Right lobe of liver (tissue), 6 donors: ENCODE data around the gene CDH13. TPM values are rescaled to one million over a fixed set of nuclear protein-coding genes. Genes with fewer than 3 reads are reported as not detected.

Source experiments
- ATAC-seq, 4 donors: fragments of 200-7000 bp; cut with Tn5 transposase; one replicate each; pipeline ENCODE4 v1.9.1; 2020; ENCODE audit warnings: mild to moderate bottlenecking in 4 of 4, moderate library complexity in 4 of 4
- DNase-seq, 3 donors: peaks; one replicate each; pipeline ENCODE4 v3.0.0-alpha.2; 2020
- H3K27ac ChIP-seq, 3 donors: fragments of 200-600 bp; one replicate each; pipeline ENCODE4 v1.8.0; 2022
- H3K27me3 ChIP-seq, 2 donors: fragments of 200-600 bp; one replicate each; pipeline ENCODE4 v1.8.0; 2022
- H3K36me3 ChIP-seq, 4 donors: fragments of 200-600 bp; sonication (generic) in 1 of 4; one replicate each; pipeline versions ENCODE4 v1.5.1 to v1.8.0; 2017 to 2022; ENCODE audit warnings: control low read depth in 1 of 4
- H3K4me1 ChIP-seq, 4 donors: fragments of 200-600 bp; sonication (generic) in 1 of 4; one replicate each; pipeline versions ENCODE4 v1.5.1 to v1.8.0; 2017 to 2022; ENCODE audit warnings: control low read depth in 1 of 4
- H3K4me3 ChIP-seq, 3 donors: fragments of 200-600 bp; one replicate each; pipeline ENCODE4 v1.8.0; 2022
- H3K9me3 ChIP-seq, 4 donors: fragments of 200-600 bp; sonication (generic) in 1 of 4; one replicate each; pipeline versions ENCODE4 v1.5.1 to v1.8.0; 2017 to 2022; ENCODE audit warnings: control low read depth in 1 of 4
- CTCF ChIP-seq, 4 donors: fragments of 200-600 bp in 3 of 4; fragments of 450-650 bp in 1 of 4; IDR thresholded peaks; one replicate each; pipeline versions ENCODE4 v1.5.1 to v1.8.0; 2016 to 2022; ENCODE audit warnings: antibody characterized with exemption in 4 of 4, mild to moderate bottlenecking in 2 of 4
- POLR2A ChIP-seq: fragments of 450-650 bp; IDR thresholded peaks from one replicate; pipeline ENCODE4 v1.6.1; 2017; ENCODE audit warnings: antibody characterized with exemption, mild to moderate bottlenecking
- WGBS: methylation state at CpG from one replicate; pipeline ENCODE4 v1.1.6; 2018; ENCODE audit warnings: low coverage, low lambda C conversion rate; ENCODE audit not compliant: insufficient coverage; ENCODE audit errors: missing lambda C conversion rate; 5-methylcytosine and 5-hydroxymethylcytosine counted together
- intact Hi-C, 2 donors: fragments of 100-400 bp; cut with DNase I; formaldehyde crosslinking; loops; one replicate each; pipeline versions ENCODE4 v1.11.2 to v1.14.1; 2022
- total RNA-seq, 6 experiments: library from RNA; depleted of rRNA in 2 of 6; stranded (reverse); fragments of >200 nt in 2 of 6; fragmentation: NEBNext Ultra II Directional in 3 of 6; extraction: Animal tissue kit (Norgen Biotek cat#: 25700) in 3 of 6; gene quantifications; one replicate each; pipeline versions ENCODE4 v1.1.0 to v1.2.4, GENCODE V29; 2016 to 2023
- donor health status: DM: no; HTN: yes; CAD: no.
- donor health status: DM: no; HTN: no; CAD: no.
- donor health status: DM: no; HTN: no; CAD: no.
- donor health status: DM: no; HTN: yes; CAD: no.
- donor health status: DM: no; HTN: yes; CAD: no.

Gene CDH13
- total RNA-seq, 6 experiments from 2014 or later = 0.13 to 4.6 (median 0.49) TPM

GRCh38 chr16:83233153-83233552 is 606.4 kb downstream of the CDH13 start:
- whole genome bisulfite sequencing = 54% methylated on average over 8 of the region's 8 CpGs
- TF ChIP-seq CTCF (IDR thresholded peaks at IDR 0.05) (no peak), POLR2A (no peak)
- Histone ChIP-seq H3K4me3 (no peak overlapping the region), H3K4me1 (no peaks in the 10 kb centered on the region), H3K27me3 (no peaks in the 10 kb centered on the region), H3K9me3 (no peaks in the 10 kb centered on the region), H3K27ac (no peak overlapping the region), H3K36me3 (no peaks in the 10 kb centered on the region)
- intact Hi-C loops = no loop called here
- no peak for DNase-seq
- no peak for ATAC-seq

- Histone ChIP-seq H3K4me1 (no peaks in the 10 kb centered on the region), H3K27ac (no peak overlapping the region), H3K27me3 (no peaks in the 10 kb centered on the region), H3K9me3 (no peaks in the 10 kb centered on the region), H3K4me3 (no peak overlapping the region), H3K36me3 (no peaks in the 10 kb centered on the region)
- DNase-seq (no peak), ATAC-seq (no peak)
- 17% methylated on average over 4 of the region's 6 CpGs for WGBS
- intact Hi-C loops = no loop called here
- TF ChIP-seq POLR2A (no peak), CTCF (IDR thresholded peaks at IDR 0.05) (no peak)
Measured at GRCh38 chr16:83238949-83239691, 612.4 kb downstream of the CDH13 start.

GRCh38 chr16:83244057-83244456 is 617.3 kb downstream of the CDH13 start:
- Histone ChIP-seq H3K4me1 (no peaks in the 10 kb centered on the region), H3K9me3 (no peaks in the 10 kb centered on the region), H3K4me3 (no peak overlapping the region), H3K27ac (no peak overlapping the region), H3K27me3 (no peaks in the 10 kb centered on the region), H3K36me3 (no peaks in the 10 kb centered on the region)
- DNase-seq (no peak), ATAC-seq (no peak)
- TF ChIP-seq CTCF (IDR thresholded peaks at IDR 0.05) = no peak
- TF ChIP-seq POLR2A = no peak
- WGBS = 27% methylated on average over 2 of the region's 2 CpGs
- intact Hi-C loops = no loop called here

- WGBS = 24% methylated on average over 1 of the region's 1 CpG
- no peaks in the 10 kb centered on the region for H3K4me1 ChIP-seq
- no peak overlapping the region for H3K27ac ChIP-seq
- no peaks in the 10 kb centered on the region for H3K27me3 ChIP-seq
- H3K36me3 ChIP-seq = no peaks in the 10 kb centered on the region
- no peaks in the 10 kb centered on the region for H3K9me3 ChIP-seq
- ATAC-seq (no peak), DNase-seq (no peak)
- TF ChIP-seq CTCF (IDR thresholded peaks at IDR 0.05) (no peak), POLR2A (no peak)
- no peak overlapping the region for H3K4me3 ChIP-seq
- intact Hi-C loops = no loop called here
Measured at GRCh38 chr16:83245061-83245460, 618.3 kb downstream of the CDH13 start.
